Cardiac atrium fibroblast (primary cell): ENCODE results near the gene MAPKBP1. TPM values are rescaled to one million over a fixed set of nuclear protein-coding genes. Genes with fewer than 3 reads are reported as not detected.

Experiments
- total RNA-seq: library from RNA; depleted of rRNA; stranded (reverse); fragments of >200 nt; gene quantifications from 2 replicates; pipeline ENCODE4 v1.2.3, GENCODE V29; 2015

Gene MAPKBP1
- total RNA-seq = 4.3 and 4.9 TPM in 2 replicates

GRCh38 chr15:41774062-41774881 lies at the start of gene MAPKBP1:
Gene MAPKBP1, plus strand, starts transcription at chr15:41774484. Its CDS starts 792 bp downstream, at chr15:41775276.

DNA sequence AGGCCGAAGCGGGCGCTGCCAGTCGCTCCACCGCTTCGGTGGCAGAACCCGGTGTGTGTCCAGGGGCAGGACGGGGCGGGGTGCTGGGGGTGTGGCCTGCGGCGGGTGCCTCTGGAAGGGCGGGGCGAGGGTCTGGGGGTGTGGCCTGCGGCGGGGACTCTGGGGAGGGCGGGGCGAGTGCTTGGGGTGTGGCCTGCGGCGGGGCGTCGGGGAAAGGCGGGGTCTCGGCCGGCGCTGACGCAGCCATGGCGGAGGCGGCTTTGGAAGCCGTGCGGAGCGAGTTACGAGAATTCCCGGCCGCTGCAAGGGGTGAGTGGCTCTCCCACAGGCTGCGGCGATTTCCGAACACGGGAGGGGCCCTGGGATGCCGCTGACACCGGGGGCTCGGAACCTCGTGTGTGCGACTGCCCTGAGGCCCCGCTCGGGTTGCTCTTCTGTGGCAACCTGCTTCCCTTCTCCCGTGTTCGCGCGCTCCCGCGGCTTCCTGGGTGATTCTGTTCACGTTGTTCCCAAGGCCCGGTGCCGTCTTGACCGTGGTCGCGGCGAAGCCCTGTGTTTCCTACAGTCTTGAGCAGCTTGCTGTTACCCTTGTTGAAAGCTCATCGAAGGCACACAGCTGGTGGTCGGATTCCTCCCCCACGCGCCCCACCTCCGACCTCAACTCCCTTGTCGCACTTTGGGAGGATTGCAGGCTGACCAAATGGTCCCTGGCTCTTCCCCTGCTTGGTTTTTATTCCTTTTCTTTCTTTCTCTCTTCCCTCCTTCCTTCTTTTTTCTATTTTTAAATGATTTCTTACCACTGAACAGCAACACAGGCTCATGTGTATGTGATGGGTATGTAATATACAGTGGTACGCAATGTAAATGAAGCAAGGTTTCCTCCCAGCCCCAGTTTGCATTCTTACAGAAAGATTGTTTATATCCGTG lies 53.9 kb downstream of the MAPKBP1 start, which contains the start of gene JMJD7:
Gene JMJD7 (plus strand): TSS at position 213 of the 927 bp plus-strand sequence. CDS start 33 bp downstream, at position 246.

DNA sequence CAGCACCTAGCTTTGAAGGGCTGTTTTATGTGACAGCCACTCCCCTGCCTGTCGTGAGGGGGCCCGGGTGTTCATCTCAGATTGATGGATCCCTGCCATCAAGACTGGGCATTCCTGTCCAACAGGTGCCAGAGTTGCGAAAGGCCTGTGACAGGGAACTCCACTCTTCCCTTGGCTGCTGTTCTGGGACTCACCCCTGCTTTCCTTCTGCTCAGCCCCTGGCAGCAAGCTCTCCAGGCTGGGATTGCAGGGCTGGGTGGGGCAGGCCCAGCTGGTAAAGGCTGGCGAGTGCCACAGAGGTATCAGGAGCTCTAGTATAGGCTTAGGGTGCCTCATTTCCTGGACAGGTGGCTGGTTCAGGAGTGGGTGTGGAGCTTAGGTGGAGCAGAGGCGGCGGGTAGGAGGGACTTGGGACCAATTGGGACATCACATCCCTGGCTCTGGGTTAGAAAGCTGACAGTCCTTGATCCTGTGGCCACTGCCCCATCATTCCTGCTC lies 64.2 kb downstream of the MAPKBP1 start, which contains the start of gene PLA2G4B:
Gene PLA2G4B (plus strand): TSS at position 448 of the 498 bp plus-strand sequence. CDS start 67 bp downstream, outside the sequence.

Other genes with a start within 250 kb of the MAPKBP1 start
- 10.7 and 12.3 TPM in 2 replicates for gene RPAP1, start 230.2 kb upstream of the MAPKBP1 start, total RNA-seq
- gene TYRO3, start 215.3 kb upstream of the MAPKBP1 start, total RNA-seq = 8.8 and 15.7 TPM in 2 replicates
- 11.6 and 15.1 TPM in 2 replicates for gene MGA, start 114.1 kb upstream of the MAPKBP1 start, total RNA-seq
- 1.1 and 1.3 TPM in 2 replicates for gene JMJD7, start 53.6 kb downstream of the MAPKBP1 start, total RNA-seq
- 0.32 TPM in 1 of 2 replicates, not detected in the other for gene PLA2G4B, start 64.4 kb downstream of the MAPKBP1 start, total RNA-seq
- under 0.01 and 0.16 TPM in 2 replicates for gene SPTBN5, start 119.6 kb downstream of the MAPKBP1 start, total RNA-seq
- 15.5 and 17.7 TPM in 2 replicates for gene EHD4, start 198.1 kb downstream of the MAPKBP1 start, total RNA-seq
- gene PLA2G4E, start 246.6 kb downstream of the MAPKBP1 start, total RNA-seq = not detected in 2 replicates